GM19193 (cell line): ENCODE results near the gene SGPP2.
A peak's percentile ranks its signal among the peaks of the same experiment; 100 is the strongest.

ENCODE experiments used
- POLR2A ChIP-seq: IDR thresholded peaks from 4 replicates; pipeline ENCODE4 v1.6.1; 2011; ENCODE audit not compliant: insufficient read depth, insufficient read length; ENCODE audit errors: extremely low read depth

The SGPP2 gene

GRCh38 chr2:222423632-222424275, 589 bp upstream of the SGPP2 start:
- peak; percentile 75 for TF ChIP-seq POLR2A

GRCh38 chr2:222424729-222425671, 657 bp downstream of the SGPP2 start:
- peak; percentile 37 for TF ChIP-seq POLR2A

- TF ChIP-seq POLR2A: peak; percentile 23
Measured at GRCh38 chr2:222427646-222428301, 3.4 kb downstream of the SGPP2 start.

- no peak for TF ChIP-seq POLR2A
Measured at GRCh38 chr2:222430071-222430470, 5.7 kb downstream of the SGPP2 start.

GRCh38 chr2:222430681-222431080, 6.3 kb downstream of the SGPP2 start:
- TF ChIP-seq POLR2A: no peak

- no peak for TF ChIP-seq POLR2A
Measured at GRCh38 chr2:222431869-222432268, 7.5 kb downstream of the SGPP2 start.

GRCh38 chr2:222433332-222434173, 9.2 kb downstream of the SGPP2 start:
- no peak for TF ChIP-seq POLR2A

GRCh38 chr2:222434204-222434603, 9.9 kb downstream of the SGPP2 start:
- TF ChIP-seq POLR2A: no peak

GRCh38 chr2:222436040-222436413, 11.7 kb downstream of the SGPP2 start:
- no peak for TF ChIP-seq POLR2A

- no peak for TF ChIP-seq POLR2A
Measured at GRCh38 chr2:222439692-222440091, 15.3 kb downstream of the SGPP2 start.

GRCh38 chr2:222440673-222441422, 16.5 kb downstream of the SGPP2 start:
- no peak for TF ChIP-seq POLR2A

GRCh38 chr2:222442665-222443064, 18.3 kb downstream of the SGPP2 start:
- no peak for TF ChIP-seq POLR2A

GRCh38 chr2:222445227-222445626, 20.9 kb downstream of the SGPP2 start:
- TF ChIP-seq POLR2A: no peak

GRCh38 chr2:222447131-222447530, 22.8 kb downstream of the SGPP2 start:
- TF ChIP-seq POLR2A: no peak
